ENCODE data around the gene TANGO6.

DNA sequence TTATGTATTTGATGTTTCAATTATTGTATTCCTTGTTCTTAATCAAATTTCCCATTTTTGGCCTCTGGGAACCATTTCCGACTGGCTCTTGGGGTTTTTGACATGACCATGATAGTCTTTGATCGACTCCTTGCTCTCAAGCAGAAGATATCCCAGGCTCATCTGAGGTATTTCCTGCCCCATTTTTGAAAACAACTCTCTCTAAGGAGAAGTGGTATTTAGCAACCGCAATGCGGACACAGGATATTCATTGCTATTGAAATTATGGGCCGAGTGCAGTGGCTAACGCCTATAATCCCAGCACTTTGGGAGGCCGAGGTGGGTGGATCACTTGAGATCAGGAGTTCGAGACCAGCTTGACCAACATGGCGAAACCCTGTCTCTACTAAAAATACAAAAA is 5.5 kb downstream of the TANGO6 start:
- TF ChIP-seq, protein P1, sequence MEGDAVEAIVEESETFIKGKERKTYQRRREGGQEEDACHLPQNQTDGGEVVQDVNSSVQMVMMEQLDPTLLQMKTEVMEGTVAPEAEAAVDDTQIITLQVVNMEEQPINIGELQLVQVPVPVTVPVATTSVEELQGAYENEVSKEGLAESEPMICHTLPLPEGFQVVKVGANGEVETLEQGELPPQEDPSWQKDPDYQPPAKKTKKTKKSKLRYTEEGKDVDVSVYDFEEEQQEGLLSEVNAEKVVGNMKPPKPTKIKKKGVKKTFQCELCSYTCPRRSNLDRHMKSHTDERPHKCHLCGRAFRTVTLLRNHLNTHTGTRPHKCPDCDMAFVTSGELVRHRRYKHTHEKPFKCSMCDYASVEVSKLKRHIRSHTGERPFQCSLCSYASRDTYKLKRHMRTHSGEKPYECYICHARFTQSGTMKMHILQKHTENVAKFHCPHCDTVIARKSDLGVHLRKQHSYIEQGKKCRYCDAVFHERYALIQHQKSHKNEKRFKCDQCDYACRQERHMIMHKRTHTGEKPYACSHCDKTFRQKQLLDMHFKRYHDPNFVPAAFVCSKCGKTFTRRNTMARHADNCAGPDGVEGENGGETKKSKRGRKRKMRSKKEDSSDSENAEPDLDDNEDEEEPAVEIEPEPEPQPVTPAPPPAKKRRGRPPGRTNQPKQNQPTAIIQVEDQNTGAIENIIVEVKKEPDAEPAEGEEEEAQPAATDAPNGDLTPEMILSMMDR (IDR thresholded peaks at IDR 0.05): no peak
- TF ChIP-seq RCOR1 (IDR thresholded peaks at IDR 0.05; ENCODE audit: low read depth, low read length): no peak
- TF ChIP-seq CHD4 (IDR thresholded peaks at IDR 0.05; ENCODE audit: borderline replicate concordance): no peak
